ENCODE measurements around the gene EPB42.

EPB42 gene

DNA sequence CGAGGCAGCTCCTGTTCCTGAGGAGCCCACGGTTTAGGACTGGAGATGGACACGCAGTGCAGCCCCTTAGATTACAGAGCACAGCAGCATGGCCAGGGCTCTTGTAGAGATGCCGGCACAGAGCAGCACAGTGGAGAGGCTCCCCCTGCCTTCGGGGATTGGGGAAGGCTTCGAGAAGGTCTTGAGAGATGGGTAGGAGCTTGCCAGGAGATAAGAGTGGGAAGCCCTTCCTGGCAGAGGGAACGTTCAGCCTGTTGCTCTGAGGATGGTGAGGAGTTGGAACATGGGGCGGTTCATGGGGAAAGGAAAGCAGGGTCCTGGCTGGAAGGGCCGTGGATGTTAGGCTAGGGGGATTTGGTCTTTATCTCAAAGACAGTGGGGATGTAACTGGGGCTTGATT is 10.0 kb downstream of the EPB42 start:
- H3K4me3 ChIP-seq (ENCODE audit: low read depth, low read length) = no peak overlapping the region
- DNase-seq (ENCODE audit: low read depth) = no peak
- TF ChIP-seq CTCF (IDR thresholded peaks at IDR 0.05; ENCODE audit: low read depth, low read length, missing control alignments) = no peak
- in situ Hi-C loops (cut with HindIII; ENCODE audit: low sequenced_read_pairs) = no loop called here

- H3K4me3 ChIP-seq (ENCODE audit: low read depth, low read length) = no peak overlapping the region
- no peak for TF ChIP-seq CTCF (IDR thresholded peaks at IDR 0.05; ENCODE audit: low read depth, low read length, missing control alignments)
- no peak for DNase-seq (ENCODE audit: low read depth)
- in situ Hi-C loops (cut with HindIII; ENCODE audit: low sequenced_read_pairs) = no loop called here
Measured at GRCh38 chr15:43210172-43210745, 10.6 kb downstream of the EPB42 start.

GRCh38 chr15:43209059-43209824 is 11.6 kb downstream of the EPB42 start:
- no peak overlapping the region for H3K4me3 ChIP-seq (ENCODE audit: low read depth, low read length)
- in situ Hi-C loops (cut with HindIII; ENCODE audit: low sequenced_read_pairs) = loop anchor here (5.0 kb wide), 1 partner anchor 43 kb away; no protein-coding TSS in a partner anchor
- no peak for DNase-seq (ENCODE audit: low read depth)
- TF ChIP-seq CTCF (IDR thresholded peaks at IDR 0.05; ENCODE audit: low read depth, low read length, missing control alignments) = no peak

- no peak for DNase-seq (ENCODE audit: low read depth)
- in situ Hi-C loops (cut with HindIII; ENCODE audit: low sequenced_read_pairs) = loop anchor here (5.0 kb wide), 1 partner anchor 44 kb away; no protein-coding TSS in a partner anchor
- no peak for TF ChIP-seq CTCF (IDR thresholded peaks at IDR 0.05; ENCODE audit: low read depth, low read length, missing control alignments)
Measured at GRCh38 chr15:43208052-43209002, 12.5 kb downstream of the EPB42 start.

DNA sequence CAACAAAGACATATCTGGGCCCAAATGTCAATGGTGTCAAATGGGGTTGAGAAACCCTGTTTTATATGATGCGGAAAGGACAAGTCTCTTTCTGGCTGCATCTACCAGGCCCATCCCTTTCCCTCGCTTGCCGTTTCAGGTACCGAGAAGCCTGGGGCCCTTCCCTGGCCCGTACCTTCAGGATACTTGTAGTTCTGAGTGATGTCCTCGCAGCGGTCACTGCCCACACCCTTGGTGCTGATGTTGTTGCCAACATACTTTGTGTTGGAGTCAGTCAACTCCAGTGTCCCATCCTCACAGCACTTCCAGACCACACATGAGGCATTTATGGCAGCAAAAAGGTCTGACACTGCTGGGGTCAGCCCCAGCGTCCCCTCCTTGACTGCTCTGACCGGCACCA is 13.8 kb downstream of the EPB42 start:
- DNase-seq (ENCODE audit: low read depth) = no peak
- H3K4me3 ChIP-seq (ENCODE audit: low read depth, low read length) = no peak overlapping the region
- in situ Hi-C loops (cut with HindIII; ENCODE audit: low sequenced_read_pairs) = loop anchor here (5.0 kb wide), 1 partner anchor 45 kb away; no protein-coding TSS in a partner anchor
- no peak for TF ChIP-seq CTCF (IDR thresholded peaks at IDR 0.05; ENCODE audit: low read depth, low read length, missing control alignments)

More at GRCh38 chr15:43208052-43209002, 12.5 kb downstream of the EPB42 start:
- no peak overlapping the region for H3K4me3 ChIP-seq (ENCODE audit: low read depth, low read length)

DNA sequence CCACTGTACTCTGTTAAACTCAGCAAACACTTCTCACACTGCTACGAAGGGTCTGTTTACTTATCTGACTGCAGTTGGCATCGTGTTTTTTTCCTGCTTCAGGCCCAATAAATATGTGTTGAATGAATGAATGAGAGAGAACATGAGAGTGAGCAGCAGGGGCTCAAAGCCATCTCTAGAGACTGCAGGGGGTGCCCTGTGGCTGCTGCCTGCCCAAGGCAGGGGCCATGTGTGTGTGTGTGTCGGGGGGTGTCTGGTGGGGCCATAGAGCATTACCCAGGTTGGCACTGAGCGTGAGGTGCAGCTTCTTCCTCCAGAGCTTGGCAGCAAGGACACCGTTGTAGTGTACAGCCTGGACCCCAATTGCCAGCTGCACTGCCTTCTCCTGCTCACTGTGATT is 14.8 kb downstream of the EPB42 start:
- TF ChIP-seq CTCF (IDR thresholded peaks at IDR 0.05; ENCODE audit: low read depth, low read length, missing control alignments) = no peak
- H3K4me3 ChIP-seq (ENCODE audit: low read depth, low read length) = no peak overlapping the region
- DNase-seq (ENCODE audit: low read depth) = no peak
- in situ Hi-C loops (cut with HindIII; ENCODE audit: low sequenced_read_pairs) = loop anchor here (5.0 kb wide), 1 partner anchor 46 kb away; no protein-coding TSS in a partner anchor
